ENCODE measurements around the gene CDK13. TPM values are rescaled to one million over a fixed set of nuclear protein-coding genes. Genes with fewer than 3 reads are reported as not detected.

CDK13 gene
- total RNA-seq, 1 experiment from 2014 or later, result 52.2 TPM

- Histone ChIP-seq H3K23ac (ENCODE audit: insufficient read length, low read depth, low read length) (no peak overlapping the region), H3K79me2 (ENCODE audit: insufficient read depth, low read length) (no peaks in the 10 kb centered on the region), H3K4me1 (ENCODE audit: insufficient read depth, low read length) (0 out of 2 replicates have a peak, but pooled peaks cover 2% of the 10 kb centered on the region), H3K79me1 (ENCODE audit: insufficient read depth, low read depth, low read length, poor library complexity, severe bottlenecking) (no peaks in the 10 kb centered on the region), H3K9ac (ENCODE audit: extremely low read depth, insufficient read length, low read length) (no peak overlapping the region), H2BK12ac (ENCODE audit: insufficient read length, low read depth, low read length) (no peak overlapping the region), H2BK20ac (ENCODE audit: low read depth, low read length, poor library complexity, severe bottlenecking) (no peak overlapping the region), H3K23me2 (ENCODE audit: insufficient read length, low read depth, low read length, poor library complexity, severe bottlenecking) (no peaks in the 10 kb centered on the region), H2BK120ac (ENCODE audit: low read depth, low read length, poor library complexity, severe bottlenecking) (no peak overlapping the region), H4K20me1 (ENCODE audit: control insufficient read depth, insufficient read depth, insufficient read length) (no peaks in the 10 kb centered on the region), H4K5ac (ENCODE audit: insufficient read length, low read depth, low read length) (no peak overlapping the region), H3K9me3 (ENCODE audit: control insufficient read depth, low read depth, low read length) (no peaks in the 10 kb centered on the region), H3K27ac (ENCODE audit: insufficient read length, low read depth, low read length) (no peak overlapping the region), H3K18ac (ENCODE audit: insufficient read length, low read depth, low read length) (no peak overlapping the region), H2BK15ac (ENCODE audit: low read depth, low read length) (no peak overlapping the region), H3K4me2 (ENCODE audit: insufficient read depth, insufficient read length, low read length) (no peak overlapping the region), H3T11ph (ENCODE audit: low read length) (no peak overlapping the region), H3K27me3 (ENCODE audit: insufficient read depth, low read length) (no peaks in the 10 kb centered on the region), H3K4ac (ENCODE audit: low read depth, low read length) (no peak overlapping the region), H4K8ac (replicated peaks; ENCODE audit: insufficient read length, low read depth, low read length) (no peak overlapping the region), H4K91ac (ENCODE audit: insufficient read length, low read depth, low read length) (no peak overlapping the region), H2AFZ (ENCODE audit: low read length) (no peak overlapping the region), H2AK5ac (ENCODE audit: insufficient read length, low read length) (no peak overlapping the region), H3K56ac (ENCODE audit: insufficient read length, low read depth, low read length) (no peak overlapping the region), H2BK5ac (ENCODE audit: insufficient read length, low read length) (no peak overlapping the region), H3K14ac (ENCODE audit: insufficient read depth, low read length) (no peak overlapping the region)
- Mint-ChIP-seq H3K4me1 (peaks cover 21 to 33% of the 10 kb centered on the region in 2 experiments), H3K36me3 (ENCODE audit: insufficient read depth in 1 of 3, low read depth in 3 of 3) (no peaks in the 10 kb centered on the region; a peak in 1 of 7 replicates), H3K27ac (no peak overlapping the region), H3K9me3 (peaks cover 0 to 3% of the 10 kb centered on the region in 2 experiments; a peak in 2 of 5 replicates), H3K27me3 (ENCODE audit: low read depth) (no peaks in the 10 kb centered on the region; the same call in 1 of the 2 replicates), H3K4me3 (no peak overlapping the region)
- TF ChIP-seq, protein P1, sequence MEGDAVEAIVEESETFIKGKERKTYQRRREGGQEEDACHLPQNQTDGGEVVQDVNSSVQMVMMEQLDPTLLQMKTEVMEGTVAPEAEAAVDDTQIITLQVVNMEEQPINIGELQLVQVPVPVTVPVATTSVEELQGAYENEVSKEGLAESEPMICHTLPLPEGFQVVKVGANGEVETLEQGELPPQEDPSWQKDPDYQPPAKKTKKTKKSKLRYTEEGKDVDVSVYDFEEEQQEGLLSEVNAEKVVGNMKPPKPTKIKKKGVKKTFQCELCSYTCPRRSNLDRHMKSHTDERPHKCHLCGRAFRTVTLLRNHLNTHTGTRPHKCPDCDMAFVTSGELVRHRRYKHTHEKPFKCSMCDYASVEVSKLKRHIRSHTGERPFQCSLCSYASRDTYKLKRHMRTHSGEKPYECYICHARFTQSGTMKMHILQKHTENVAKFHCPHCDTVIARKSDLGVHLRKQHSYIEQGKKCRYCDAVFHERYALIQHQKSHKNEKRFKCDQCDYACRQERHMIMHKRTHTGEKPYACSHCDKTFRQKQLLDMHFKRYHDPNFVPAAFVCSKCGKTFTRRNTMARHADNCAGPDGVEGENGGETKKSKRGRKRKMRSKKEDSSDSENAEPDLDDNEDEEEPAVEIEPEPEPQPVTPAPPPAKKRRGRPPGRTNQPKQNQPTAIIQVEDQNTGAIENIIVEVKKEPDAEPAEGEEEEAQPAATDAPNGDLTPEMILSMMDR (conservative IDR thresholded peaks at IDR 0.05), result no peak
- DNase-seq, result no peak
Measured at GRCh38 chr7:39926111-39926510, 23.9 kb upstream of the CDK13 start.
